Fibroblast of lung (primary cell): ENCODE data around the gene OAS3. TPM values are rescaled to one million over a fixed set of nuclear protein-coding genes. Genes with fewer than 3 reads are reported as not detected.
"Not testable (repeated sequence)": the region's sequence is repeated elsewhere in the genome, so short reads cannot be mapped to it uniquely, and the experiment has no call there.

Experiments used
- DNase-seq, 2 donors: peaks; one replicate each; pipeline versions ENCODE4 v3.0.0 to v3.0.0-alpha.2; 2010; ENCODE audit warnings: low read depth in 2 of 2
- H2AFZ ChIP-seq: 2 replicates; pipeline ENCODE4 v1.5.1; 2012; ENCODE audit warnings: low read length, control low read depth, inconsistent platforms
- H3K27ac ChIP-seq: 2 replicates; pipeline ENCODE4 v1.5.1; 2011; ENCODE audit warnings: low read length, control low read depth; ENCODE audit not compliant: insufficient read depth
- H3K27me3 ChIP-seq: 2 replicates; pipeline ENCODE4 v1.5.1; 2011; ENCODE audit warnings: mild to moderate bottlenecking, low read length; ENCODE audit not compliant: control insufficient read depth, insufficient read depth
- H3K36me3 ChIP-seq: 2 replicates; pipeline ENCODE4 v1.5.1; 2011; ENCODE audit warnings: low read length; ENCODE audit not compliant: control insufficient read depth, insufficient read depth
- H3K4me1 ChIP-seq: 2 replicates; pipeline ENCODE4 v1.5.1; 2011; ENCODE audit warnings: low read length; ENCODE audit not compliant: control insufficient read depth, insufficient read depth; ENCODE audit errors: extremely low read depth
- H3K4me2 ChIP-seq: 2 replicates; pipeline ENCODE4 v1.5.1; 2011; ENCODE audit warnings: low read length, control low read depth; ENCODE audit not compliant: insufficient read depth; ENCODE audit errors: extremely low read depth
- H3K4me3 ChIP-seq, 4 experiments: fragments of 200-600 bp in 1 of 4; sonication (generic) in 1 of 4; replicated peaks in 1 of 4; 2 replicates each; pipeline ENCODE4 v1.5.1; 2011 to 2016; ENCODE audit warnings: low read length in 4 of 4, low read depth in 3 of 4, mild to moderate bottlenecking in 3 of 4, control low read depth in 2 of 4, inconsistent platforms in 1 of 4, mixed read lengths in 1 of 4; ENCODE audit not compliant: insufficient read depth in 1 of 4; ENCODE audit errors: control extremely low read depth in 1 of 4
- H3K79me2 ChIP-seq: 2 replicates; pipeline ENCODE4 v1.5.1; 2012; ENCODE audit warnings: mild to moderate bottlenecking, low read length, inconsistent platforms; ENCODE audit not compliant: control insufficient read depth, insufficient read depth
- H3K9ac ChIP-seq: 2 replicates; pipeline ENCODE4 v1.5.1; 2011; ENCODE audit warnings: mild to moderate bottlenecking, low read length, control low read depth; ENCODE audit not compliant: insufficient read depth
- H3K9me3 ChIP-seq: 2 replicates; pipeline ENCODE4 v1.5.1; 2012; ENCODE audit warnings: low read depth, low read length; ENCODE audit not compliant: control insufficient read depth, insufficient read depth
- H4K20me1 ChIP-seq: 2 replicates; pipeline ENCODE4 v1.5.1; 2011; ENCODE audit warnings: low read length; ENCODE audit not compliant: control insufficient read depth, insufficient read depth; ENCODE audit errors: extremely low read depth
- EZH2 ChIP-seq: IDR thresholded peaks from 2 replicates; pipeline ENCODE4 v1.5.1; 2012; ENCODE audit warnings: low read length, control low read depth, mild to moderate bottlenecking; ENCODE audit errors: missing control alignments
- polyA plus RNA-seq, 2 donors: library from polyadenylated mRNA; depleted of rRNA in 1 of 2; stranded (reverse) in 1 of 2; unstranded in 1 of 2; fragments of >200 nt; gene quantifications; 2 replicates each; pipeline ENCODE4 v1.2.1, GENCODE V29; 2011 to 2012; ENCODE audit warnings: missing spikeins in 1 of 2
- total RNA-seq: library from RNA; depleted of rRNA; stranded (reverse); fragments of >200 nt; gene quantifications from 2 replicates; pipeline ENCODE4 v1.2.1, GENCODE V29; 2014
- TF ChIP-seq, protein P1 (sequence below), 2 donors: IDR thresholded peaks in 1 of 2; conservative IDR thresholded peaks in 1 of 2; 1 replicate in 1 of 2; 2 replicates in 1 of 2; pipeline ENCODE4 v1.5.1; 2011 to 2012; ENCODE audit warnings: low read length in 2 of 2, control low read depth in 1 of 2, inconsistent platforms in 1 of 2, low read depth in 1 of 2, mild to moderate bottlenecking in 1 of 2

The OAS3 gene
- total and polyA plus RNA-seq, 2 donors (not counting 1 experiment from before 2014, with no cell fraction given) = 3.5 to 7.0 TPM

DNA sequence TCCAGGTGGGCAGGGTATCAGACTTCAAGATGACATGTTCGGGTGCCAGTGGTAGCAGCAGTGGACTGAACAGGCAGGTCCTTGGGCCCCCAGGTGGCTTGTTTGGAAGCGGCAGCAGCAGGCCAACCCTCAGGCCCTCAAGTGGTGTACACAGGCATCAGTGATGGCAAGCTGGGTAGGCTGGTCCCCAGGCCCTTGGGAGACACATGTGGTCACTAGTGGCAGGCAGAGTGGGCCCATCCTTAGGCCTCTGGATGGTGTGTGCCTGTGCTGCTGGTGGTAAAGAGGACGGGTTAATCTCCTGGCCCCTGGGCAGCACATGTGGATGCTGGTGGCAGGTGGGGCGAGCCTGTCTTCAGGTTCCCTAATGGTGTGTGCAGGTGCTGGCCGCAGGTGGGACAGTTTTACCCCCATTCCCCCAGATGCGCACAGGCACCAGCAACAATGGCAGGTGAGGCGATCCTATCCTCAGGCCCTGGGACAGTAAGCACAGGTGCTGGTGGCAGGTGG is 48.1 kb downstream of the OAS3 start:
- TF ChIP-seq, protein P1, sequence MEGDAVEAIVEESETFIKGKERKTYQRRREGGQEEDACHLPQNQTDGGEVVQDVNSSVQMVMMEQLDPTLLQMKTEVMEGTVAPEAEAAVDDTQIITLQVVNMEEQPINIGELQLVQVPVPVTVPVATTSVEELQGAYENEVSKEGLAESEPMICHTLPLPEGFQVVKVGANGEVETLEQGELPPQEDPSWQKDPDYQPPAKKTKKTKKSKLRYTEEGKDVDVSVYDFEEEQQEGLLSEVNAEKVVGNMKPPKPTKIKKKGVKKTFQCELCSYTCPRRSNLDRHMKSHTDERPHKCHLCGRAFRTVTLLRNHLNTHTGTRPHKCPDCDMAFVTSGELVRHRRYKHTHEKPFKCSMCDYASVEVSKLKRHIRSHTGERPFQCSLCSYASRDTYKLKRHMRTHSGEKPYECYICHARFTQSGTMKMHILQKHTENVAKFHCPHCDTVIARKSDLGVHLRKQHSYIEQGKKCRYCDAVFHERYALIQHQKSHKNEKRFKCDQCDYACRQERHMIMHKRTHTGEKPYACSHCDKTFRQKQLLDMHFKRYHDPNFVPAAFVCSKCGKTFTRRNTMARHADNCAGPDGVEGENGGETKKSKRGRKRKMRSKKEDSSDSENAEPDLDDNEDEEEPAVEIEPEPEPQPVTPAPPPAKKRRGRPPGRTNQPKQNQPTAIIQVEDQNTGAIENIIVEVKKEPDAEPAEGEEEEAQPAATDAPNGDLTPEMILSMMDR (conservative IDR thresholded peaks at IDR 0.05 in 1 of 2, IDR thresholded peaks at IDR 0.05 in 1 of 2; ENCODE audit: low read depth in 1 of 2, low read length in 2 of 2) = no peak
- TF ChIP-seq EZH2 = no peak
- no peak overlapping the region for H3K27ac ChIP-seq
- no peaks in the 10 kb centered on the region for H3K27me3 ChIP-seq

DNA sequence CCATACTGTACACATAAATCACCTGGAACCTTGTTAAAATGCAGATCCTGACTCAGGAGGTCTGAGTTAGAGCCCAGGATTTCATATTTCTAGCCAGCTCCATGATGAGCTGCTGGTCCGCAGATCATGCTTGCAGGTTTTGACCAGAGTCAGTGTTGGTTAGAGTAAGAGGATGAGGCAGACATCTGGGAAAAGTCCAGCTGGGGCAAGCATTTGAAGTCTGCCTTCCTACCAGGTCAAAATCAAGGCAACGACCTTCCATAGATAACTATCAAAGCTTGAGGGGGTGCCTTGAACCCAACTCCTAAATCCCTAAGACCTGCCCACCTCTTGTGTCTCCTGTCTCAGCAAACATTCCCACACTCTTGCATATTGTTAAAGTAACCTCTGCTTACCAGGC is 49.3 kb downstream of the OAS3 start:
- H2AFZ ChIP-seq = no peak overlapping the region
- no peak overlapping the region for H3K27ac ChIP-seq
- H3K9me3 ChIP-seq = no peaks in the 10 kb centered on the region
- H3K4me3 ChIP-seq = no peak overlapping the region
- TF ChIP-seq, protein P1 (conservative IDR thresholded peaks at IDR 0.05 in 1 of 2, IDR thresholded peaks at IDR 0.05 in 1 of 2; ENCODE audit: low read depth in 1 of 2, low read length in 2 of 2) = no peak
- no peak for TF ChIP-seq EZH2
- H3K36me3 ChIP-seq = no peaks in the 10 kb centered on the region
- no peaks in the 10 kb centered on the region for H4K20me1 ChIP-seq
- no peak for DNase-seq
- no peak overlapping the region for H3K9ac ChIP-seq
- H3K27me3 ChIP-seq = no peaks in the 10 kb centered on the region
- no peaks in the 10 kb centered on the region for H3K4me1 ChIP-seq
- H3K79me2 ChIP-seq = no peaks in the 10 kb centered on the region
- no peak overlapping the region for H3K4me2 ChIP-seq

More for the DNA sequence above, 48.1 kb downstream of the OAS3 start:
- Histone ChIP-seq H3K36me3 (no peaks in the 10 kb centered on the region), H3K9ac (no peak overlapping the region), H3K4me1 (no peaks in the 10 kb centered on the region), H2AFZ (no peak overlapping the region), H3K9me3 (no peaks in the 10 kb centered on the region), H3K4me2 (no peak overlapping the region), H3K79me2 (no peaks in the 10 kb centered on the region), H3K4me3 (no peak overlapping the region), H4K20me1 (no peaks in the 10 kb centered on the region)
- no peak for DNase-seq

DNA sequence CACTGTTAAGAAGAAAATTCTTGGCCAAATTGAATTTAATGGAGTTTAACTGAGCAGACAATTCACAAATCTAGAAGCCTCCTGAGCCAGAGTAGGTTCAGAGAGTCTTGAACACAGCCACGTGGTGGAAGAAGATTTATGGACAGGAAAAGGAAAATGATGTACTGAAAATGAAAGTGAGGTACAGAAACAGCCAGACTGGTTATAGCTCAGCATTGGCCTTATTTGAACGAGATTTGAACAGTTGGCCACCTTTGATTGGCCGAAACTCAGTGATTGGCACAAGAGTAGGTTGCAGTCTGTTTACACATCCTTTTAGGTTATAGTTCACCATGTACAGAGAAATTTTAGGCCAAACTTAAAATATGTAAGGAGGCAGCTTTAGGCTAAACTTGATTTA is 50.0 kb downstream of the OAS3 start:
- Histone ChIP-seq H2AFZ (no peak overlapping the region), H3K4me1 (no peaks in the 10 kb centered on the region), H3K36me3 (no peaks in the 10 kb centered on the region), H3K9me3 (no peaks in the 10 kb centered on the region), H3K4me2 (no peak overlapping the region), H3K79me2 (no peaks in the 10 kb centered on the region), H3K27me3 (no peaks in the 10 kb centered on the region), H3K9ac (no peak overlapping the region), H3K4me3 (no peak overlapping the region), H4K20me1 (no peaks in the 10 kb centered on the region), H3K27ac (no peak overlapping the region)
- no peak for DNase-seq
- TF ChIP-seq, protein P1 (conservative IDR thresholded peaks at IDR 0.05 in 1 of 2, IDR thresholded peaks at IDR 0.05 in 1 of 2; ENCODE audit: low read depth in 1 of 2, low read length in 2 of 2) = no peak
- TF ChIP-seq EZH2 = no peak

DNA sequence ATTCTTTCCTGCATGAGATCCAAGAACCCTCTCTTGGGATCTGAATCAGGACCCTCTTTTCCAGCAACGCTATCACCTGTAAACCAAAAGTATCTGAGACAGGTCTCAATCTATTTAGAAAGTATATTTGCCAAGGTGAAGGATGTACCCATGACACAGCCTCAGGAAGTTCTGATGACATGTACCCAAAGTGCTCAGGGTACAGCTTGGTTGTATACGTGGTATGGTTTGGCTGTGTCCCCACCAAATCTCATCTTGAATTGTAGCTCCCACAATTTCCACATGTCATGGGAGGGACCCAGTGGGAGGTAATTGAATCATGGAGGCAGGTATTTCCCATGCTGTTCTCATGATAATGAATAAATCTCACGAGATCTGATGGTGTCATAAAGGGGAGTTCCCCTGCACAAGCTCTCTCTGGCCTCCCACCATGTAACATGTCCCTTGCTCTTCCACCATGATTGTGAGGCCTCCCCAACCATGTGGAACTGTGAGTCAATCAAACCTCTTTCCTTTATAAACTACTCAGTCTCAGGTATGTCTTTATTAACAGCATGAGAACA is 50.6 kb downstream of the OAS3 start:
- H3K27me3 ChIP-seq, H4K20me1 ChIP-seq, H3K79me2 ChIP-seq, H3K4me1 ChIP-seq, H3K4me3 ChIP-seq, H2AFZ ChIP-seq, H3K4me2 ChIP-seq, H3K36me3 ChIP-seq, DNase-seq, H3K9me3 ChIP-seq, H3K27ac ChIP-seq, H3K9ac ChIP-seq: not testable (repeated sequence)
